ENCODE data around the gene NCOR1.

NCOR1 gene

DNA sequence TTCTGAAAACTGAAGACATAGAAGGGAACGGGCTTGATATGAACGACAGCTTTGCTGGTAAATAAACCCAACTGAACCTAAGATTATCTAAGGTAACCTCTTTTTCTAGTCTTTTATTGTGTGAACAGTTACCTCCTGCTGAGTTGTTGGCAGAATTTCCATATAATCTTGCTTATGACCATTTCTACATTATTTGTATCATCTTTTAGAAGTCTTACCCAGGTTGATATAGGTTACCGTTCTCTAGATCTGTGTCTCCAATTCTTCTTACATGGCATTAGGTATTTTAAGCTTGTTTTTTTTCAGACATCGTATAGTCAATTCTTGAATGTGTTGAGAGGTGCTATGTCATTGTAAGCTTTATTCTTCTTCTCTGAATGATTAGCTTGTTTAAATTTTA is 191.5 kb downstream of the NCOR1 start:
- TF ChIP-seq CTCF (conservative IDR thresholded peaks at IDR 0.05; ENCODE audit: low read depth): no peak
- DNase-seq (ENCODE audit: low spot score): no peak
- POLR2A ChIA-PET (ENCODE audit: low non-redundant PET): no interaction called here
- CTCF ChIA-PET: no interaction called here
- H3K27ac ChIP-seq: no peak overlapping the region

DNA sequence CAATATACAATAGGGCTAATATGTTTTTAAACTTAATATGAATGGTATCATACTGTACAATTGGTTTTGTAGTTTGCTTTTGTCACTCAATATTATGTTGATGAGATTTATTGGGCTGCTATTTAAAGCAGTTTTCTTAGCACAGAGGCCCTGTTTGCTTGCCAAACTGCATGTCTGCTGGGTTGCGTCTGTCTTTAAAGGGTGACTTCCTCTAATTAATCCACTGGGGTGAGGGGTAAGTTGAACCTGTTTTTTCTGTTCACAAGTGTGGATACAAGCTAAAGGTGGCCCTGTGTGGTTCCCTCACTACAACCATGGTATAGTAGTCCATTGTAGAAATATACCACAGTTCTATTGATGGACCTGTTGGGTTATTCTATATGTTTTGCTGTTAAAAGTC is 196.0 kb downstream of the NCOR1 start:
- CTCF ChIA-PET: no interaction called here
- no peak overlapping the region for H3K27ac ChIP-seq
- no peak for TF ChIP-seq CTCF (conservative IDR thresholded peaks at IDR 0.05; ENCODE audit: low read depth)
- POLR2A ChIA-PET (ENCODE audit: low non-redundant PET): no interaction called here
- DNase-seq (ENCODE audit: low spot score): no peak

- ChIA-PET POLR2A (ENCODE audit: low non-redundant PET) (no interaction called here), CTCF (interaction anchor here (0.5 to 2.1 kb wide), 4 partner anchors 13 to 339 kb away, joined by 3 to 11 read pairs (median 3); partner anchors contain the start of genes TTC19 and ZSWIM7)
- peak; percentile 64 for DNase-seq (ENCODE audit: low spot score)
- peak; percentile 52 for TF ChIP-seq CTCF (conservative IDR thresholded peaks at IDR 0.05; ENCODE audit: low read depth)
- no peak overlapping the region for H3K27ac ChIP-seq
Measured at GRCh38 chr17:16013943-16014407, 201.4 kb downstream of the NCOR1 start.

- POLR2A ChIA-PET (ENCODE audit: low non-redundant PET): no interaction called here
- CTCF ChIA-PET: no interaction called here
- TF ChIP-seq CTCF (conservative IDR thresholded peaks at IDR 0.05; ENCODE audit: low read depth): no peak
- DNase-seq (ENCODE audit: low spot score): no peak
- no peak overlapping the region for H3K27ac ChIP-seq
Measured at GRCh38 chr17:16007439-16007838, 207.9 kb downstream of the NCOR1 start.

DNA sequence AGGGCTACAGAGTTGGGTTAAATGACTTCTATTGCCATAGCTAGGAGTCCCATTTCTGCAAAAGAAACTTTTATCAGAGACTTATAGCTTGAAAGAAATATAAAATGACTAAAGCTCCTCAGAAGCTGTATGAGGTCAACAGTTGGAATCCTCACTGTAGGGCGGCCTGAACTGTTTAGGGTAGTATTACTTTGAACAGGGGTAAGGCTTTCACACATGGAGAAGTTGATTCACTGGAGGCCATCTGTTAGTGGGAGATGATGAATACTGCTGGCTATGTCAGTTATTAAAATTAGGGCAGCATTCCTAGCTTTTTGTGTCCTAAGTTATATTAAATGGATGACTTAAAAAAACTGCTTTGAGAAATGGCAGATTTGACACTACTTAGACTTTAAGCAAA is 209.7 kb downstream of the NCOR1 start:
- no peak for TF ChIP-seq CTCF (conservative IDR thresholded peaks at IDR 0.05; ENCODE audit: low read depth)
- CTCF ChIA-PET: no interaction called here
- POLR2A ChIA-PET (ENCODE audit: low non-redundant PET): no interaction called here
- H3K27ac ChIP-seq: no peak overlapping the region
- no peak for DNase-seq (ENCODE audit: low spot score)

- H3K27ac ChIP-seq: no peak overlapping the region
Measured at GRCh38 chr17:16003841-16004240, 211.5 kb downstream of the NCOR1 start.

More at GRCh38 chr17:16003841-16004240, 211.5 kb downstream of the NCOR1 start:
- no peak for DNase-seq (ENCODE audit: low spot score)
- CTCF ChIA-PET: no interaction called here
- POLR2A ChIA-PET (ENCODE audit: low non-redundant PET): no interaction called here
- TF ChIP-seq CTCF (conservative IDR thresholded peaks at IDR 0.05; ENCODE audit: low read depth): no peak

Data from RWPE1 (cell line).